ENCODE results near the gene MAP3K15. TPM values are rescaled to one million over a fixed set of nuclear protein-coding genes. Genes with fewer than 3 reads are reported as not detected.

MAP3K15 gene
- total and polyA plus RNA-seq, 7 donors, result 0.08 to 0.30 (median 0.10) TPM; not detected in 3

DNA sequence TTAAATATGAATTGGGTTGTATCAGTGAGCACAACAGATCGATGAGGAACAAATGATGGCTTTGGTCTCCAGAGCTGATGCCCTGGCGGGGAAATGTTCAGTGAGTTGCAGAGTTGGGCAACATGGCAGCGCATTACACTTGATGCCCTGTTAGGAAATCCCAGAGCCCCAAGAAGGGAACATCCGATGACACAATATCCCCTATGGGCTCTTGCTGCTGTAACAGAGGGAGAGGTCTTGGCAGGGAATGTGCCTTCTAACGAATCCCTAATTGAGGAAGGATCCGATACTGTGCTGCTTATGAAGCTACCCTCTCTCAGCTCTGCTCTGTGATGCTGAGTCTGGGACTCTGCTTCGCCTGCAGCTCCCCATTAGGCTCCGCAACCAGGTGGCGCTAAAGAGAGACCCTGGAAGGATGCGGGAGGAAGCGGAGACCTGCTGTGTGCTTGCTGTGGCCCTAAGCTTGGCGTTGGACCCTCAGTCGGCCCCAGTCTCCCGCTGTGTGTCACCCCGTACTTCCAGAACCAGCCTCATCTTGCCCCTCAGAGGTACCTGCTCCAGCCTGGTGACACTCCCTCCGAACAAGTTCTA lies 132.7 kb downstream of the MAP3K15 start:
- Histone ChIP-seq H3K27me3 (ENCODE audit: insufficient read depth in 3 of 3, low read length in 2 of 3) (peaks cover 0 to 3% (median 0%) of the 10 kb centered on the region in 3 donors), H3K4me3 (no peak overlapping the region), H3K27ac (no peak overlapping the region), H3K9me3 (no peaks in the 10 kb centered on the region), H3K36me3 (ENCODE audit: insufficient read depth in 1 of 2, low read depth in 1 of 2) (no peaks in the 10 kb centered on the region), H3K4me1 (no peaks in the 10 kb centered on the region)
- intact Hi-C loops (cut with DNase I), result no loop called here
- 30 to 55% (median 39%) methylated on average over 6 to 16 of the region's 16 CpGs for WGBS, 3 donors
- ATAC-seq (peak in 1 of 4 donors; percentile 48), DNase-seq (no peak)
- TF ChIP-seq CTCF (IDR thresholded peaks at IDR 0.05), result peak; percentile 19

GRCh38 chrX:19381326-19381725 lies 134.0 kb downstream of the MAP3K15 start:
- Histone ChIP-seq H3K36me3 (ENCODE audit: insufficient read depth in 1 of 2, low read depth in 1 of 2) (no peaks in the 10 kb centered on the region), H3K27me3 (ENCODE audit: insufficient read depth in 3 of 3, low read length in 2 of 3) (peaks cover 0 to 12% (median 0%) of the 10 kb centered on the region in 3 donors), H3K4me3 (no peak overlapping the region), H3K4me1 (no peaks in the 10 kb centered on the region), H3K9me3 (no peaks in the 10 kb centered on the region), H3K27ac (no peak overlapping the region)
- WGBS, 3 donors, result 86 to 90% (median 89%) methylated on average over 8 to 9 of the region's 9 CpGs
- ATAC-seq, result no peak
- no peak for DNase-seq
- intact Hi-C loops (cut with DNase I), result no loop called here
- TF ChIP-seq CTCF (IDR thresholded peaks at IDR 0.05), result no peak

- intact Hi-C loops (cut with DNase I), result loop anchor here in 1 of 2 donors (10.0 kb wide), 2 partner anchors 157 to 517 kb away; no protein-coding TSS in a partner anchor
- TF ChIP-seq CTCF (IDR thresholded peaks at IDR 0.05), result no peak
- ATAC-seq (no peak), DNase-seq (no peak)
- H3K4me1 ChIP-seq, result no peaks in the 10 kb centered on the region
- no peaks in the 10 kb centered on the region for H3K36me3 ChIP-seq (ENCODE audit: insufficient read depth in 1 of 2, low read depth in 1 of 2)
- 91 to 97% (median 93%) methylated on average over 11 to 12 of the region's 12 CpGs for WGBS, 3 donors
- no peak overlapping the region for H3K4me3 ChIP-seq
- no peak overlapping the region for H3K27ac ChIP-seq
- no peaks in the 10 kb centered on the region for H3K9me3 ChIP-seq
- peaks cover 0 to 16% (median 0%) of the 10 kb centered on the region in 3 donors for H3K27me3 ChIP-seq (ENCODE audit: insufficient read depth in 3 of 3, low read length in 2 of 3)
Observed at GRCh38 chrX:19377799-19378198, 137.5 kb downstream of the MAP3K15 start.

DNA sequence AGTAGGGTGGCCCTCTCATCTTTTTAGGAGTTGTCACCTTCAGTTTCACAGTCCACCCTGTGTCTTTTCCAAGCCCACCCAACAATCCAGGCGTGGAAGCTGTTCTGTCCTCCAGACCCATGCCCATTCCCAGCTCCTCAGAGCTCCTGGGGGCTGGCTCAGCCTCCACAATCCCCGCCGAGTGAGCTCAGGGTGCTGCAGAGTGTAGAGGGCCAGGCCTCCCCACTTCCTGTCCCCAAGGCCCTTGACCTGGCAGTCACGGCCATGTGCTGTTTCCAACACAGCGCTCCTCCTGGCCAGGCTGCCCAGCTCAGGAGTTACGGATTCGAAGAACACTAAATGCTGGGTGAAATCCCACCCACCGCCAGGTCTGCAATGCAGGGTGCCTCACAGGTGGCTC lies 139.8 kb downstream of the MAP3K15 start:
- WGBS, 3 donors, result 78 to 81% (median 79%) methylated on average over 8 of the region's 8 CpGs
- no peak overlapping the region for H3K27ac ChIP-seq
- intact Hi-C loops (cut with DNase I), result loop anchor here in 1 of 2 donors (10.0 kb wide), 2 partner anchors 159 to 519 kb away; no protein-coding TSS in a partner anchor
- H3K4me3 ChIP-seq, result no peak overlapping the region
- H3K4me1 ChIP-seq, result no peaks in the 10 kb centered on the region
- H3K9me3 ChIP-seq, result no peaks in the 10 kb centered on the region
- no peaks in the 10 kb centered on the region for H3K36me3 ChIP-seq (ENCODE audit: insufficient read depth in 1 of 2, low read depth in 1 of 2)
- DNase-seq, result no peak
- H3K27me3 ChIP-seq (ENCODE audit: insufficient read depth in 3 of 3, low read length in 2 of 3), result peaks cover 0 to 16% (median 0%) of the 10 kb centered on the region in 3 donors
- no peak for TF ChIP-seq CTCF (IDR thresholded peaks at IDR 0.05)
- no peak for ATAC-seq

Data from psoas muscle (tissue), 8 donors.